ENCODE data around the gene EPHA5.

The EPHA5 gene

GRCh38 chr4:65670331-65671031, at the start of gene EPHA5:
Gene EPHA5, minus strand, starts transcription at chr4:65670489. Its CDS starts 747 bp downstream, at chr4:65669742.
- DNase-seq (ENCODE audit: low read depth), result peak; percentile 40

- no peak for DNase-seq (ENCODE audit: low read depth)
Observed at GRCh38 chr4:65719635-65720034, 49.3 kb upstream of the EPHA5 start.

- DNase-seq (ENCODE audit: low read depth), result no peak
Observed at GRCh38 chr4:65698631-65699030, 28.3 kb upstream of the EPHA5 start.

GRCh38 chr4:65696436-65696835, 26.1 kb upstream of the EPHA5 start:
- no peak for DNase-seq (ENCODE audit: low read depth)

- DNase-seq (ENCODE audit: low read depth), result no peak
Observed at GRCh38 chr4:65671372-65671771, 1.1 kb upstream of the EPHA5 start.

- DNase-seq (ENCODE audit: low read depth), result no peak
Observed at GRCh38 chr4:65670020-65670330, 314 bp downstream of the EPHA5 start.

- no peak for DNase-seq (ENCODE audit: low read depth)
Observed at GRCh38 chr4:65669111-65670019, 924 bp downstream of the EPHA5 start.

- DNase-seq (ENCODE audit: low read depth), result no peak
Observed at GRCh38 chr4:65668201-65669089, 1.8 kb downstream of the EPHA5 start.

- no peak for DNase-seq (ENCODE audit: low read depth)
Observed at GRCh38 chr4:65667506-65668041, 2.7 kb downstream of the EPHA5 start.

- no peak for DNase-seq (ENCODE audit: low read depth)
Observed at GRCh38 chr4:65665771-65666523, 4.3 kb downstream of the EPHA5 start.

- no peak for DNase-seq (ENCODE audit: low read depth)
Observed at GRCh38 chr4:65661471-65661870, 8.8 kb downstream of the EPHA5 start.

- DNase-seq (ENCODE audit: low read depth), result no peak
Observed at GRCh38 chr4:65658117-65658516, 12.2 kb downstream of the EPHA5 start.

GRCh38 chr4:65656008-65656407, 14.3 kb downstream of the EPHA5 start:
- DNase-seq (ENCODE audit: low read depth), result no peak

- no peak for DNase-seq (ENCODE audit: low read depth)
Observed at GRCh38 chr4:65654976-65655375, 15.3 kb downstream of the EPHA5 start.

- no peak for DNase-seq (ENCODE audit: low read depth)
Observed at GRCh38 chr4:65653740-65654361, 16.4 kb downstream of the EPHA5 start.

- no peak for DNase-seq (ENCODE audit: low read depth)
Observed at GRCh38 chr4:65651751-65652150, 18.5 kb downstream of the EPHA5 start.

- DNase-seq (ENCODE audit: low read depth), result no peak
Observed at GRCh38 chr4:65651031-65651430, 19.3 kb downstream of the EPHA5 start.

GRCh38 chr4:65646136-65646535, 24.2 kb downstream of the EPHA5 start:
- DNase-seq (ENCODE audit: low read depth), result no peak

GRCh38 chr4:65645185-65645584, 25.1 kb downstream of the EPHA5 start:
- no peak for DNase-seq (ENCODE audit: low read depth)

- DNase-seq (ENCODE audit: low read depth), result no peak
Observed at GRCh38 chr4:65635051-65635821, 35.1 kb downstream of the EPHA5 start.
